H9 (cell line): ENCODE measurements around the gene CHCHD1. TPM values are rescaled to one million over a fixed set of nuclear protein-coding genes. Genes with fewer than 3 reads are reported as not detected.
"Not testable (repeated sequence)": the region's sequence is repeated elsewhere in the genome, so short reads cannot be mapped to it uniquely, and the experiment has no call there.

Experiments
- DNase-seq: peaks from one replicate; pipeline ENCODE4 v3.0.0-alpha.2; 2017
- H2AFZ ChIP-seq: one replicate; pipeline ENCODE4 v1.6.1; 2013; ENCODE audit warnings: mild to moderate bottlenecking, low read length, control low read depth, moderate library complexity
- H2AK5ac ChIP-seq: 2 replicates; pipeline ENCODE4 v1.6.1; 2013; ENCODE audit warnings: low read length, control low read depth, mixed read lengths; ENCODE audit not compliant: insufficient read length
- H2BK120ac ChIP-seq: one replicate; pipeline ENCODE4 v1.6.1; 2013; ENCODE audit warnings: low read depth, mild to moderate bottlenecking, low read length, control low read depth, inconsistent platforms; ENCODE audit not compliant: poor library complexity, severe bottlenecking
- H2BK12ac ChIP-seq: 2 replicates; pipeline ENCODE4 v1.6.1; 2013; ENCODE audit warnings: low read length, control low read depth, mixed read lengths, low read depth; ENCODE audit not compliant: insufficient read length
- H2BK15ac ChIP-seq: 2 replicates; pipeline ENCODE4 v1.6.1; 2013; ENCODE audit warnings: low read depth, low read length, control low read depth
- H2BK20ac ChIP-seq: one replicate; pipeline ENCODE4 v1.6.1; 2013; ENCODE audit warnings: low read depth, mild to moderate bottlenecking, low read length, control low read depth, inconsistent platforms; ENCODE audit not compliant: poor library complexity, severe bottlenecking
- H2BK5ac ChIP-seq: 2 replicates; pipeline ENCODE4 v1.6.1; 2013; ENCODE audit warnings: low read length, control low read depth, mixed read lengths; ENCODE audit not compliant: insufficient read length
- H3K14ac ChIP-seq: 2 replicates; pipeline ENCODE4 v1.6.1; 2013; ENCODE audit warnings: low read length, control low read depth; ENCODE audit not compliant: insufficient read depth
- H3K18ac ChIP-seq: 2 replicates; pipeline ENCODE4 v1.6.1; 2013; ENCODE audit warnings: low read depth, mild to moderate bottlenecking, mixed read lengths, low read length, control low read depth; ENCODE audit not compliant: insufficient read length
- H3K23ac ChIP-seq: 2 replicates; pipeline ENCODE4 v1.6.1; 2013; ENCODE audit warnings: low read length, control low read depth, mixed read lengths, low read depth; ENCODE audit not compliant: insufficient read length
- H3K23me2 ChIP-seq: 2 replicates; pipeline ENCODE4 v1.6.1; 2013; ENCODE audit warnings: low read depth, mild to moderate bottlenecking, mixed read lengths, low read length, control low read depth; ENCODE audit not compliant: insufficient read length, poor library complexity, severe bottlenecking
- H3K27ac ChIP-seq: 2 replicates; pipeline ENCODE4 v1.5.1; 2013; ENCODE audit warnings: low read length, control low read depth, mixed read lengths, low read depth; ENCODE audit not compliant: insufficient read length
- H3K27me3 ChIP-seq: 2 replicates; pipeline ENCODE4 v1.6.1; 2013; ENCODE audit warnings: low read length, control low read depth, inconsistent platforms; ENCODE audit not compliant: insufficient read depth
- H3K4ac ChIP-seq: 2 replicates; pipeline ENCODE4 v1.6.1; 2013; ENCODE audit warnings: low read depth, mild to moderate bottlenecking, control low read depth, inconsistent platforms, low read length, moderate library complexity
- H3K4me1 ChIP-seq: 2 replicates; pipeline ENCODE4 v1.6.1; 2013; ENCODE audit warnings: low read length, control low read depth, inconsistent platforms; ENCODE audit not compliant: insufficient read depth
- H3K4me2 ChIP-seq: 2 replicates; pipeline ENCODE4 v1.6.1; 2013; ENCODE audit warnings: low read length, control low read depth, mixed read lengths; ENCODE audit not compliant: insufficient read length, insufficient read depth
- H3K56ac ChIP-seq: 2 replicates; pipeline ENCODE4 v1.6.1; 2013; ENCODE audit warnings: low read depth, mild to moderate bottlenecking, mixed read lengths, low read length, control low read depth; ENCODE audit not compliant: insufficient read length
- H3K79me1 ChIP-seq: 2 replicates; pipeline ENCODE4 v1.6.1; 2013; ENCODE audit warnings: low read depth, mild to moderate bottlenecking, moderate library complexity, low read length, control low read depth, inconsistent platforms; ENCODE audit not compliant: insufficient read depth, poor library complexity, severe bottlenecking
- H3K79me2 ChIP-seq: 2 replicates; pipeline ENCODE4 v1.6.1; 2013; ENCODE audit warnings: low read length, control low read depth, inconsistent platforms; ENCODE audit not compliant: insufficient read depth
- H3K9ac ChIP-seq: 2 replicates; pipeline ENCODE4 v1.6.1; 2013; ENCODE audit warnings: low read length, control low read depth, mixed read lengths; ENCODE audit not compliant: insufficient read length; ENCODE audit errors: extremely low read depth
- H3K9me3 ChIP-seq: one replicate; pipeline ENCODE4 v1.6.1; 2013; ENCODE audit warnings: low read depth, low read length, inconsistent platforms; ENCODE audit not compliant: control insufficient read depth
- H3T11ph ChIP-seq: one replicate; pipeline ENCODE4 v1.6.1; 2013; ENCODE audit warnings: mild to moderate bottlenecking, low read length, control low read depth, inconsistent platforms
- H4K20me1 ChIP-seq: one replicate; pipeline ENCODE4 v1.6.1; 2013; ENCODE audit not compliant: control insufficient read depth, insufficient read length, insufficient read depth
- H4K5ac ChIP-seq: 2 replicates; pipeline ENCODE4 v1.6.1; 2013; ENCODE audit warnings: low read depth, mild to moderate bottlenecking, mixed read lengths, low read length, control low read depth; ENCODE audit not compliant: insufficient read length
- H4K8ac ChIP-seq: replicated peaks from 2 replicates; pipeline ENCODE4 v1.6.1; 2013; ENCODE audit warnings: low read length, control low read depth, mixed read lengths, low read depth; ENCODE audit not compliant: insufficient read length
- H4K91ac ChIP-seq: 2 replicates; pipeline ENCODE4 v1.6.1; 2013; ENCODE audit warnings: low read depth, mild to moderate bottlenecking, moderate library complexity, mixed read lengths, low read length, control low read depth; ENCODE audit not compliant: insufficient read length
- H3K27ac Mint-ChIP-seq, 3 experiments: 2 replicates in 2 of 3; 3 replicates in 1 of 3; pipeline ENCODE4 v1.8.0; 2020 to 2021; ENCODE audit warnings: mixed read lengths in 3 of 3, mild to moderate bottlenecking in 1 of 3, moderate library complexity in 1 of 3
- H3K27me3 Mint-ChIP-seq: 2 replicates; pipeline ENCODE4 v1.8.0; 2021; ENCODE audit warnings: low read depth, mild to moderate bottlenecking, moderate library complexity, mixed read lengths
- H3K36me3 Mint-ChIP-seq, 3 experiments: 2 replicates in 2 of 3; 3 replicates in 1 of 3; pipeline ENCODE4 v1.8.0; 2020 to 2021; ENCODE audit warnings: low read depth in 3 of 3, mixed read lengths in 3 of 3; ENCODE audit not compliant: insufficient read depth in 1 of 3
- H3K4me1 Mint-ChIP-seq, 2 experiments: 2 replicates each; pipeline ENCODE4 v1.8.0; 2020; ENCODE audit warnings: mixed read lengths in 2 of 2
- H3K4me3 Mint-ChIP-seq, 2 experiments: 2 replicates in 1 of 2; 3 replicates in 1 of 2; pipeline ENCODE4 v1.8.0; 2020 to 2021; ENCODE audit warnings: mild to moderate bottlenecking in 2 of 2, mixed read lengths in 2 of 2, moderate library complexity in 1 of 2
- H3K9me3 Mint-ChIP-seq, 2 experiments: 2 replicates in 1 of 2; 3 replicates in 1 of 2; pipeline ENCODE4 v1.8.0; 2020; ENCODE audit warnings: mild to moderate bottlenecking in 2 of 2, mixed read lengths in 2 of 2, moderate library complexity in 1 of 2
- WGBS: extraction: QIAGEN DNeasy Blood & Tissue Kit; methylation state at CpG from one replicate; pipeline ENCODE4 v1.1.7; 2013; ENCODE audit warnings: missing lambda C conversion rate, low lambda C conversion rate, mixed read lengths; ENCODE audit not compliant: insufficient read length; ENCODE audit errors: extremely low coverage; 5-methylcytosine and 5-hydroxymethylcytosine counted together
- total RNA-seq: library from RNA; stranded (reverse); gene quantifications from 2 replicates; pipeline ENCODE4 v1.2.1, GENCODE V29; 2021

Gene CHCHD1
- total RNA-seq, 1 experiment from 2014 or later, result 45.9 TPM

DNA sequence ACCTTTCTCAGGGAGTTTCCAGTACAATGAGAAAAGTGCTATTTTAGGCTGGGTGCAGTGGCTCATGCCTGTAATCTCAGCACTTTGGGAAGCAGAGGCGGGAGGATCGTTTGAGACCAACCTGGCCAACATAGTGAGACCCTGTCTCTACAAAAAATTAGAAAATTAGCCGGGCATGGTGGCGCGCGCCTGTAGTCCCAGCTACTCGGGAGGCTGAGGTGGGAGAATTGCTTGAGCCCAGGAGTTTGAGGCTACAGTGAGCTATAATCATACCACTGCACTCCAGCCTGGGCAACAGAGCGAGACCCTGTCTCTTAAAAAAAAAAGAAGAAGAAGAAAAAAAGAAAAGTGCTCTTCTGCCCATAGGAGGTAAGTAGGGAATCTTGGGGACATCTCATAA is 14.2 kb downstream of the CHCHD1 start:
- not testable (repeated sequence) for H2BK20ac ChIP-seq

More for the DNA sequence above, 14.2 kb downstream of the CHCHD1 start:
- not testable (repeated sequence) for H3K4me2 ChIP-seq, DNase-seq, H3K18ac ChIP-seq, H3K9me3 ChIP-seq, H3K79me2 ChIP-seq, H3K23ac ChIP-seq, H2BK15ac ChIP-seq, H3K23me2 ChIP-seq, H3K4me1 Mint-ChIP-seq, H3K56ac ChIP-seq, H2BK120ac ChIP-seq, H3K4ac ChIP-seq, H3K9me3 Mint-ChIP-seq, H4K8ac ChIP-seq, H3K27ac ChIP-seq, H3K4me1 ChIP-seq, H3T11ph ChIP-seq, H2AFZ ChIP-seq, H2BK5ac ChIP-seq, H3K27me3 Mint-ChIP-seq, H3K27me3 ChIP-seq, H3K79me1 ChIP-seq, H3K4me3 Mint-ChIP-seq, H3K27ac Mint-ChIP-seq, H4K91ac ChIP-seq, H2AK5ac ChIP-seq, H4K20me1 ChIP-seq, H2BK12ac ChIP-seq, H3K9ac ChIP-seq, H3K14ac ChIP-seq, H4K5ac ChIP-seq
- peaks cover 18 to 71% (median 43%) of the 10 kb centered on the region in 3 experiments; a peak in 6 of 7 replicates for H3K36me3 Mint-ChIP-seq
- WGBS, result no CpG with 5 or more reads among the region's 8 CpGs
